ENCODE measurements around the gene DOK7. TPM values are rescaled to one million over a fixed set of nuclear protein-coding genes. Genes with fewer than 3 reads are reported as not detected.

DOK7 gene
- total RNA-seq, 2 experiments from 2014 or later: not detected

Other genes starting within 250 kb of the DOK7 start
- gene MSANTD1, start 214.1 kb upstream of the DOK7 start, total RNA-seq: under 1 TPM; 0.87 to 0.94 TPM
- gene RGS12, start 170.3 kb upstream of the DOK7 start, total RNA-seq: 10 to 100 TPM in 1 of 2 experiments, 1 to 10 TPM in 1; 9.7 to 10.9 TPM
- gene HGFAC, start 21.3 kb upstream of the DOK7 start, total RNA-seq: under 1 TPM in 1 of 2 experiments, not detected in 1; 0.10 TPM
- gene LRPAP1, start 69.1 kb downstream of the DOK7 start, total RNA-seq: 10 to 100 TPM; 69.0 to 69.1 TPM

Measured in activated CD4-positive, alpha-beta T cell treated with anti-CD3 and anti-CD28 coated beads, Interleukin-2, amount 10 ng/mL, durations not matched to agents 7 days and 5 days (primary cell).